HG03571 (cell line): ENCODE data around the gene NANOS3.

Experiments
- ATAC-seq: cut with Tn5 transposase; IDR thresholded peaks from one replicate; pipeline ENCODE4 v1.9.1; 2021; ENCODE audit not compliant: unreplicated experiment

Gene NANOS3

DNA sequence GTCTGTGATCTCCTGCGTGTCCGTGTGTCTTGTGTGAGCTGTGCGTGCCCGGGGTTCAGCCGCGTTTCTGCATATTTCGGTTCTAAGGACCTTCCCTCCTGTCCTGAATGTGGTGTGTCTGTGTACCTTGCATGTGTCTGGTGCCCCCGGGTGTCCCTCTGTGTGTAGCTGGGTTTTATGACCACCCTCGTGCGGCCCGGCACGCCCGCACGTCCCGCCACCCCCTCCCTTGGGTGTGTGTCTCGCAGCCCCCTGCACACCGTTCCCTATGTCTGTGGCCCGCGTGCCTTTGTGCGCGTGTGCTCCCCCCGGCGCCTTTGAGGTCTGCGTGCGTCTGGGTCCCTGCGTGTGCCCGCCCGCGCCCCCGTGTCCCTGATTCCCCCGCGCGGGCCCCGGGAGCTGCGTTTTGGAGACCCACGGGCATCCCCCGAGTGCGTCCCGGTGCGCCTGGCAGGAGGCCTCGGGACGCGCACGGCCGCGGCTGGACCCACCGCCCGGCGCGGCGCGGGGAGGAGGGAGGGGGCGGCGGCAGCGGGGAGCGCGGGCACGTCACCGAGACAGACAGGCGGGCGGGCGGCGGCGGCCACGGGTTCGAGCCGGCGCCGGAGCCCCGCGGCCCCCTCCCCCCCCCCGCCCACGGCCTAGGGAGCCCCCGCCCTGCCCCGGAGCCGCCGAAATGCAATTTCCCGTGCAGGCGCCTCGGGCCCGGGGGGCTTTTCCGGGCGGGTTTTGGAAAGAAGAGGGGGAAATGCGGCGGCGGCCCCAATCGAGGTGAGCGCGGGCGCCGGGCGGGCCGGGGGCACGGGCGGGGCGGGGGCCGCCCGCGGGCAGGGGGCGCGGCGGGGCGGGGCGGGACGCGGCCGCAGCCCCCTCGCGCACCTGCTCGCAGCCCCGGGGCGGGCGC, 12.0 kb upstream of the NANOS3 start:
- ATAC-seq = no peak

- ATAC-seq = no peak
Measured at GRCh38 chr19:13865571-13866462, 11.1 kb upstream of the NANOS3 start.

- ATAC-seq = no peak
Measured at GRCh38 chr19:13866463-13867046, 10.4 kb upstream of the NANOS3 start.

- no peak for ATAC-seq
Measured at GRCh38 chr19:13868663-13869062, 8.3 kb upstream of the NANOS3 start.

DNA sequence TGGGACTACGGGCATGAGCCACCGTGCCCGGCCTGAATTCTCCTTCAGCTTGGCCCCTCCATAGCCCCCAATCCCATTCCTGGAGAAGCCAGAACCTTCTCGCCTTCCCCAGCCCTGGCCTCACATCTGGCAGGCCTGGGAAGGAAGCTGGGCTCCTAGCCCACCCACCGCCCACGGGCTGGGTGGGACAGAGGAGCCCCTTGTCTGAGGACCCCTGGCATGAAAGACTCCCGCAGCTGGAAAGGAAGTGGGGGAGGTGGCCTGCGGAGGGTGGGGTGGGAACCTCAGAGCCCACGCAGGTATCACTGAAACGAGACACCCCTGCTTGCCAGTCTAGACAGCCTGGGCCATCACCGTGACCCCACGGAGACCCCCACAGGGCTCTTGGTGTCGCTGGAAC, 7.7 kb upstream of the NANOS3 start:
- ATAC-seq = no peak

GRCh38 chr19:13870873-13871272, 6.1 kb upstream of the NANOS3 start:
- ATAC-seq = no peak

DNA sequence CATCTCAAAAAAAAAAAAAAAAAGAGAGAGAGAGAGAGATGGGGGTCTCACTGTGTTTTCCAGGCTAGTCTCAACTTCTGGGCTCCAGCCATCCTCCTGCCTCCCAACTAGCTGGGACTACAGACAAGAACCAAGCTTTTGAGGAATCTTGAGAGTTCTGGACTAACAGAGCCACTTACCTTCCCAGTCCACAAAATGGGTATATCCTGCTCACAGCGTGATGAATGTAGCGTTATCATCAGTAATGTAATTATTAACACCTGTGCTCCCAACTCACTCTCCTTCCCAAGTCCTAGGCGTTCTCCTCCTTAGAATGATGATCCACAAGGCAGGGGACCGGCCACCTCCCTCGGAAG, 4.6 kb upstream of the NANOS3 start:
- no peak for ATAC-seq

- ATAC-seq = no peak
Measured at GRCh38 chr19:13872695-13873389, 4.1 kb upstream of the NANOS3 start.

GRCh38 chr19:13873834-13874515, 3.0 kb upstream of the NANOS3 start:
- no peak for ATAC-seq

DNA sequence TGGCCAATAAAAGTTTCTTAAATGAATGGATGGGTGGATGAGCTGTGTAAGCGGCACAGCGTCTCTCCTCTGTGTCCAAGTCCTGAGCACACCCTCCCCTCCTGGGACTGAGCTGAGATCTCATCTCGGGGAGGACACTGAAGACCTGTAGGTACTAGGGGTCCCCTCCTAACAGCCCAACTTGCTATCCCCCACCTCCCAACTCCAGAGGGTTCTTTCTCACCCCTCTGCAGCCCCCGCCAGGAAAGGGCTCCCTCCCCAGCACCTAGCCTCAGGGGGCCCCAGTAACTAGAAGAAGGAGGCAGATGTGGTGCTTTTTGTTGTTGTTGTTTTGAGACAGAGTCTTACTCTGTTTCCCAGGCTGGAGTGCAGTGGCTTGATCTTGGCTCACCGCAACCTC, 1.1 kb upstream of the NANOS3 start:
- ATAC-seq = no peak

DNA sequence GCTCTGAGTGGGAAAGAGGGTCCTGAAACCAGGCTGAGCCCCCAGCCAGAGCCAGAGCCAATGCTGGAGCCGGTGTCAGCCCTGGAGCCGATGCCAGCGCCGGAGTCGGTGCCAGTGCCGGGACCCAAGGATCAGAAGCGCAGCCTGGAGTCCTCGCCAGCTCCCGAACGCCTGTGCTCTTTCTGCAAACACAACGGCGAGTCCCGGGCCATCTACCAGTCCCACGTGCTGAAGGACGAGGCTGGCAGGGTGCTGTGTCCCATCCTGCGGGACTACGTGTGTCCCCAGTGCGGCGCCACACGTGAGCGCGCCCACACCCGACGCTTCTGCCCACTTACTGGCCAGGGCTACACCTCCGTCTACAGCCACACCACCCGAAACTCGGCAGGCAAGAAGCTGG, 369 bp downstream of the NANOS3 start:
- ATAC-seq = no peak

DNA sequence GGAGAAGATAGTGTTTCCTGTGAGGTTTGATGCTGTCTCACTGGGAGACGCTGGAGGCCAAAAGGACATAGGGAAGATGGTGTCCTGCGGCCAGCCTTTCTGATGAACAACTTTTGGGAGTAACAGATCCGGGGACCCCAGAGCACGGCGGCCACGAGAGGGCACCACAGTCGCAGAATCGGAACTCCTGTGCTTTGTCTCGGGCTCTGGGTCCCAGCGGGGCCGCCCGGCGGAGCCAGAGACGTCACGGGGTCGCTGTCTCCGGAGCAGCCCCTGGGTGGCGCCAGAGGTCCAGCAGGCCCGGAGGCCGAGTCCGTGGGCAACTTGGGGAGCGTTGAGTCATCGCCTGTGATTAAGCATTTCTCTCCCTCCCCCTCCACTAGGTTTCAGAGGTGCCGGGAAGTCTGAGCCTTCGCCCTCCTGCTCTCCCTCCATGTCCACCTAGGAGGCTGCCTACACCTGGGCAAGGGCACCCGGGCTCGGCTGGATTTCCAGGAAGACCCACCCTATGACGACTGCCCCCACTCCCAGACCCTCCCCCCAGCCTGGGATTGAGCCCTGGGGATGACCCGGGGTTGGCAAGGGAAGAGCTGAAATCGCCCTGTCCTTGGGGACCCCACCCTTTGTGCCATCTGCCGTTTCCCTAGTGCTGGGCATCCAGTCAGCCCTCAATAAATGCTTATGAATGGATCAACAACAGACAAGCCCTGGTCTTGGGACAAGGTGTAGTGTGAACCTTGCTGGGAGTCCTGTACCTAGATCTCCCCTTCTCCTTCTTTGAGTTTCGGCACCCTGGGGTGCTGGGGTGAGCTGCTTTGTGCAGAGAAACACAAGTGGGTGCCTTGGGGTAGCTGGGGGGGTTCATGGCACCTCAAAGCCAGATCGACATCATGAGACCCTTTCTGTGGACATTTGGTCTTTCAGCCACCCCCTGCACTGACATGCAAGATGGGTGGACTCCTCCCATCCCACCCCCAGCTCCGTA, 3.4 kb downstream of the NANOS3 start:
- ATAC-seq = peak; percentile 66

- ATAC-seq = no peak
Measured at GRCh38 chr19:13881251-13881691, 4.3 kb downstream of the NANOS3 start.

GRCh38 chr19:13881692-13882418, 4.9 kb downstream of the NANOS3 start:
- ATAC-seq = no peak

GRCh38 chr19:13882419-13882795, 5.5 kb downstream of the NANOS3 start:
- no peak for ATAC-seq

- no peak for ATAC-seq
Measured at GRCh38 chr19:13882836-13883235, 5.9 kb downstream of the NANOS3 start.

DNA sequence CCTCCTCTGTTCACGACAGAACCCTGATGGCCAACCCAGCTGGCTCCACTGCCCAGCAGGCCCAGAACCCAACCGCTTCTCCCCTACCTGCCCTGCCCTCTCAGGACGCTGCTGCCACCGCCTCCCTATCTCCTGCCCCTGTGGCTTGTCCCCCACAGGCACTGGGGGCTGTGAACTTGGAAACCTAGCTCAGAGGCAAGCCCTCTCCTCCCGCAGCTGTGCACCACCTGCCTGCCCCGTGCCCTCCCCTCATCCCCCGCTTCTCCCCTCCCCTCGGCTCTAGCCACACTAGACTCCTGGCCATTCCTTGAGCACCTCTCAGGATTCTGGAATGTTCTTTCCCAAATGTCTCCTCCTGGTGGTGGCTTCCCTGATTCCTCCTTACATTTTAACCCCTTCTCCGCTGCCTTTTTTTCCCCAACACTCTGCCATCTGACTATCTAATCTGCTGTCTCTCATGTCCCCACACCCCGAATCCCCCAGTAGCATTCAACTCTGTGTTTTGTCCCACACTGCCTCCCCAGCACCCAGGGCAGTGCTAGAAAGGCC, 6.7 kb downstream of the NANOS3 start:
- ATAC-seq = no peak
